Stimulated activated CD8-positive, alpha-beta memory T cell treated with anti-CD3 and anti-CD28 coated beads, Interleukin-2, amount 100 ng/mL, for 1 hour (primary cell): Measurements from ENCODE around the gene ADGRV1.
"Not testable (repeated sequence)": the region's sequence is repeated elsewhere in the genome, so short reads cannot be mapped to it uniquely, and the experiment has no call there.

Experiments
- DNase-seq, 2 donors: peaks; one replicate each; pipeline ENCODE4 v3.0.0-alpha.2; 2020; ENCODE audit warnings: low read depth in 2 of 2

The ADGRV1 gene

GRCh38 chr5:90549729-90550275 lies 8.8 kb upstream of the ADGRV1 start:
- no peak for DNase-seq

GRCh38 chr5:90550963-90551362 lies 7.6 kb upstream of the ADGRV1 start:
- DNase-seq, result no peak

GRCh38 chr5:90551376-90551775 lies 7.2 kb upstream of the ADGRV1 start:
- no peak for DNase-seq

GRCh38 chr5:90553711-90554110 lies 4.9 kb upstream of the ADGRV1 start:
- no peak for DNase-seq

GRCh38 chr5:90554358-90555006 lies 4.1 kb upstream of the ADGRV1 start:
- DNase-seq, result no peak

- no peak for DNase-seq
Measured at GRCh38 chr5:90555666-90556065, 2.9 kb upstream of the ADGRV1 start.

- DNase-seq, result no peak
Measured at GRCh38 chr5:90557391-90557790, 1.2 kb upstream of the ADGRV1 start.

- DNase-seq, result no peak
Measured at GRCh38 chr5:90557871-90558270, 726 bp upstream of the ADGRV1 start.

GRCh38 chr5:90560771-90561170 lies 2.2 kb downstream of the ADGRV1 start:
- DNase-seq, result no peak

- DNase-seq, result no peak
Measured at GRCh38 chr5:90561766-90562165, 3.2 kb downstream of the ADGRV1 start.

- no peak for DNase-seq
Measured at GRCh38 chr5:90562341-90562740, 3.7 kb downstream of the ADGRV1 start.

GRCh38 chr5:90563108-90563507 lies 4.5 kb downstream of the ADGRV1 start:
- DNase-seq, result no peak

GRCh38 chr5:90565491-90565890 lies 6.9 kb downstream of the ADGRV1 start:
- no peak for DNase-seq

GRCh38 chr5:90569084-90569483 lies 10.5 kb downstream of the ADGRV1 start:
- no peak for DNase-seq

- no peak for DNase-seq
Measured at GRCh38 chr5:90570034-90570433, 11.4 kb downstream of the ADGRV1 start.

- DNase-seq, result no peak
Measured at GRCh38 chr5:90571147-90571773, 12.7 kb downstream of the ADGRV1 start.

GRCh38 chr5:90575712-90576111 lies 17.1 kb downstream of the ADGRV1 start:
- DNase-seq, result no peak

- DNase-seq, result not testable (repeated sequence)
Measured at GRCh38 chr5:90576566-90576965, 18.0 kb downstream of the ADGRV1 start.

GRCh38 chr5:90579905-90580304 lies 21.3 kb downstream of the ADGRV1 start:
- not testable (repeated sequence) for DNase-seq

- no peak for DNase-seq
Measured at GRCh38 chr5:90581956-90582355, 23.4 kb downstream of the ADGRV1 start.

- DNase-seq, result no peak
Measured at GRCh38 chr5:90585337-90585986, 26.9 kb downstream of the ADGRV1 start.

- no peak for DNase-seq
Measured at GRCh38 chr5:90586469-90586868, 27.9 kb downstream of the ADGRV1 start.

GRCh38 chr5:90590170-90590569 lies 31.6 kb downstream of the ADGRV1 start:
- no peak for DNase-seq
